Small intestine (tissue), 7 donors: Measurements from ENCODE around the gene KIAA0753. TPM values are rescaled to one million over a fixed set of nuclear protein-coding genes. Genes with fewer than 3 reads are reported as not detected.

Source experiments
- DNase-seq, 2 donors: peaks; one replicate each; pipeline versions ENCODE4 v3.0.0 to v3.0.0-alpha.2; 2013
- FAIRE-seq: peaks from 2 replicates; lab custom pipeline; 2012; peaks lifted over from hg19 to GRCh38; lab: Jason Lieb, UNC
- H3K27ac ChIP-seq, 3 donors: one replicate each; pipeline ENCODE4 v1.5.1; 2013; ENCODE audit warnings: low read length in 2 of 3, mild to moderate bottlenecking in 2 of 3, control low read depth in 1 of 3, inconsistent platforms in 1 of 3, low read depth in 1 of 3, moderate library complexity in 1 of 3
- H3K27me3 ChIP-seq, 3 donors: one replicate each; pipeline ENCODE4 v1.6.1; 2013; ENCODE audit warnings: low read length in 3 of 3, inconsistent platforms in 1 of 3; ENCODE audit not compliant: control insufficient read depth in 3 of 3, insufficient read depth in 3 of 3
- H3K36me3 ChIP-seq, 3 donors: one replicate each; pipeline ENCODE4 v1.6.1; 2013; ENCODE audit warnings: low read length in 3 of 3, inconsistent platforms in 1 of 3, low read depth in 1 of 3, mild to moderate bottlenecking in 1 of 3, moderate library complexity in 1 of 3; ENCODE audit not compliant: control insufficient read depth in 3 of 3, insufficient read depth in 2 of 3
- H3K4me1 ChIP-seq, 3 donors: one replicate each; pipeline ENCODE4 v1.6.1; 2013; ENCODE audit warnings: low read length in 2 of 3, inconsistent platforms in 1 of 3, low read depth in 1 of 3, mild to moderate bottlenecking in 1 of 3, moderate library complexity in 1 of 3; ENCODE audit not compliant: control insufficient read depth in 3 of 3, insufficient read depth in 2 of 3
- H3K4me3 ChIP-seq, 3 donors: one replicate each; pipeline ENCODE4 v1.5.1; 2013; ENCODE audit warnings: low read length in 3 of 3, control low read depth in 1 of 3, inconsistent platforms in 1 of 3, low read depth in 1 of 3, mild to moderate bottlenecking in 1 of 3, moderate library complexity in 1 of 3
- H3K9me3 ChIP-seq, 2 donors: one replicate each; pipeline ENCODE4 v1.6.1; 2013; ENCODE audit warnings: low read depth in 1 of 2, low read length in 1 of 2; ENCODE audit not compliant: control insufficient read depth in 2 of 2, insufficient read depth in 1 of 2
- WGBS, 3 donors: extraction: QIAGEN DNeasy Blood & Tissue Kit; methylation state at CpG; one replicate each; pipeline ENCODE4 v1.1.7; 2013; 5-methylcytosine and 5-hydroxymethylcytosine counted together
- polyA plus RNA-seq, 4 donors: library from polyadenylated mRNA; stranded (reverse) in 3 of 4; unstranded in 1 of 4; fragments of 200-250 nt in 3 of 4; fragments of 120-200 nt in 1 of 4; gene quantifications; one replicate each; pipeline versions ENCODE4 v1.2.1 to v1.2.3, GENCODE V29; 2013
- donor health status: healthy with polysubstance abuse.
- donor health status: control.
- donor health status: control.
- donor health status: Bipolar disorder and iron deficiency.
- donor health status: healthy.

Gene KIAA0753
- polyA plus RNA-seq, 4 donors, result 3.2 to 14.1 (median 5.8) TPM

DNA sequence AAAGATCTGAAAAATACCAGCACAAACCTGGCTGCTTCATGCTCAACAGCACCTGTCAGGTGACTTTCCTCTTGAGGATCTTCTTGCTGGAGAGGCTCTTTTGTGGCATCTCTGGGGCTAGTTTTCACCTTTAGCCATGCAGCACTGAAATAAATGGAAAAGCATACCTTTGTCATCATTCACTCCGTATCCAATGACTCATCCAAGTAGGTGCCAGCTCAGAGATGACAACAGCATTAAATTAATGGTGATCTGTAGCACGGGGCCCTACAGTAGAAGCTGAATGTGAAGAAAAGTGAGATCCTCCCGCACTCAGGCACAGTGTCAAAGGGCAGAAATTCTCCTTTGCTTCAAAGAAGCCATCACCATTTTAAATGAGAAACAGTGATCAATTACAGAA is 32.2 kb downstream of the KIAA0753 start:
- DNase-seq (no peak), FAIRE-seq (no peak)
- no peaks in the 10 kb centered on the region for H3K4me1 ChIP-seq
- H3K27me3 ChIP-seq, result no peaks in the 10 kb centered on the region
- no peak overlapping the region for H3K4me3 ChIP-seq
- no peaks in the 10 kb centered on the region for H3K9me3 ChIP-seq
- WGBS, 3 donors, result 87 to 95% (median 94%) methylated on average over 3 of the region's 3 CpGs
- no peak overlapping the region for H3K27ac ChIP-seq
- peaks cover 18 to 22% (median 20%) of the 10 kb centered on the region in 3 donors for H3K36me3 ChIP-seq

DNA sequence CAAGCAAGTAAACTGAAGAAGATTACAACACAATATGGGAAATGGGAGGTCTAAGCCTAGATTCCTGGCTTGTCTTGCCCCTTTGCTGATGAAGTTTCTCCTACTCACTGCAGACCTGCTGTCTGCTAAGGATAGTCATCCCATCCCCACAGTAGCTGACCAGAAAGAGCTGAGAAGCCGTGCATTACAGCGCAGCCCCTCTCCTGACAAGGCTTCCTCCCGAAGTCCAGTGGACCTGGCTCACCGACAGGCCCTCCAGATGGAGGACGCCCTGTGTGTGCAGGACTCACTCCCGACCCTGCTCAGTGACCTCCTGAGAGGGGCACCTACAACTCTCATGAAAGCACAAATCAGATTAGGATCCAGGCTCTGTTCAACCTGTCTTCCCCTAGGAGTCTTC is 35.4 kb downstream of the KIAA0753 start:
- peaks cover 14 to 23% (median 21%) of the 10 kb centered on the region in 3 donors for H3K36me3 ChIP-seq
- H3K27me3 ChIP-seq, result no peaks in the 10 kb centered on the region
- no peaks in the 10 kb centered on the region for H3K4me1 ChIP-seq
- DNase-seq (no peak), FAIRE-seq (no peak)
- H3K4me3 ChIP-seq, result no peak overlapping the region
- no peak overlapping the region for H3K27ac ChIP-seq
- 91 to 97% (median 93%) methylated on average over 6 of the region's 6 CpGs for WGBS, 3 donors
- no peaks in the 10 kb centered on the region for H3K9me3 ChIP-seq

DNA sequence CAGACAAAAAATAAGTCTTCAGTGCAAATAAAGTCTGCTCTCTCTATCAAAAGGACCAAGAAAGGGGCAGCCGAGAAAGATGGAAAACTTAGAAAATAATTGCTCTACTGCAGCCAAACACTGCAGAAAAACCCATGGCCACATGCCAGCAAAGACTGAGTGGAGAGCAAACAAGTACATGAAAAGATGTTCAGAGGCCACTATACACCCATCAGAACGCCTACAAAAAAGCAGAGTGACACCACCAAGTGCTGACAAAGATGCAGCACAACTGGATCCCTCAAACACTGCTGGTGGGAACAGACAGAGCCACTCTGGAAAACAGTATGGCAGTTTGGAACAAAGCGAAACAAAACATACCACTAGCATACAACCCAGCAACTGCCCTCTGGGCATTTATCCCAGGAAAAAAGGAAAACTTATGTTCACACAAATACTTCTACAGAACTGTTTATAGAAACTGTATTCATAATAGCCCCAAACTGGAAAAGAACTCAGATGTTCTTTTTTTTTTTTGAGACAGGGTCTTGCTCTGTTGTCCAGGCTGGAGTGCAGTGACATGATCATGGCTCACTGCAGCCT is 36.7 kb downstream of the KIAA0753 start:
- FAIRE-seq, result no peak
- no peak overlapping the region for H3K27ac ChIP-seq
- H3K4me3 ChIP-seq, result no peak overlapping the region
- peaks cover 10 to 18% (median 16%) of the 10 kb centered on the region in 3 donors for H3K36me3 ChIP-seq
- no peaks in the 10 kb centered on the region for H3K9me3 ChIP-seq
- 67 to 87% (median 75%) methylated on average over 3 of the region's 3 CpGs for WGBS, 3 donors
- no peaks in the 10 kb centered on the region for H3K4me1 ChIP-seq
- H3K27me3 ChIP-seq, result no peaks in the 10 kb centered on the region
- DNase-seq, result no peak

DNA sequence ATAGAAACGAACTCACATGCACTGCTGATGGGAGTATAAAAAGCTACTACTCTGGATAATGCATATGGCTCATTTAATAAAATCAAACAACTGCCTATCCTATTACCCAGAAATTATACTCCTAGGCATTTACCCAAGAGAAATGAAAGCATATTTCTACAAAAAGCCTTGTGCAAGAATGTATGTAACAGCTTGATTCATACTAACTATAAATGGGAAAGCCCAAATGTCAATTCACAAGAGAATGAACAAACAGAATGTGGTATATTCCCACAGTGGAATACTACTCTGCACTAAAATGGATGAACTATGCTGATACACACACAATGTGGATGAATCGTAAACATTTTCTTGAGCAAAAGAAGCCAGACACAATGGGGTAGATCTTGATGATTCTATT is 38.4 kb downstream of the KIAA0753 start:
- FAIRE-seq, result no peak
- WGBS, 3 donors, result 87 to 93% (median 89%) methylated on average over 2 of the region's 2 CpGs

DNA sequence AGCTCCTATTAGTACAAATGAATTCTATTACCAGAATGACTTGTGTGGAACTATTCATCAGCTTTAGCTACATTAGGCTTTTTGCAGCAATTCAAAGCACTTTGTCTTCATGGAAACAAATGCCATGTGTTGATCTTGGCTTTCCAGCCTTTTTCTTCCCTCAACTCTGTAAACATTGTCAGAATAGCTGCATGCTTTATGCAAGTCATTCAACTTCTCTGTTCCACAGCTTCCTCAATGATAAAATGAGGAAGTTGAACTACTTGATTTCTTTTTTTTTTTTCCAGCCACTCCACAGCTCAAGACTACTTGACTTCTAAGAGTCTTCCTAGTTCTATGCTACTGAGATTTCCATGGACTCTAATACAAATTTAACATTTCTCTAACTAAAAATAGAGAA is 41.1 kb downstream of the KIAA0753 start:
- DNase-seq, result peak in 1 of 2 donors; percentile 4
- Histone ChIP-seq H3K27me3 (no peaks in the 10 kb centered on the region), H3K4me1 (no peaks in the 10 kb centered on the region), H3K9me3 (no peaks in the 10 kb centered on the region), H3K27ac (no peak overlapping the region), H3K36me3 (peaks cover 8 to 21% (median 15%) of the 10 kb centered on the region in 3 donors), H3K4me3 (no peak overlapping the region)
- no peak for FAIRE-seq

More for the DNA sequence above, 38.4 kb downstream of the KIAA0753 start:
- H3K27ac ChIP-seq, result no peak overlapping the region
- H3K27me3 ChIP-seq, result no peaks in the 10 kb centered on the region
- H3K4me3 ChIP-seq, result no peak overlapping the region
- no peaks in the 10 kb centered on the region for H3K9me3 ChIP-seq
- no peak for DNase-seq
- H3K4me1 ChIP-seq, result no peaks in the 10 kb centered on the region
- H3K36me3 ChIP-seq, result peaks cover 6 to 18% (median 16%) of the 10 kb centered on the region in 3 donors

DNA sequence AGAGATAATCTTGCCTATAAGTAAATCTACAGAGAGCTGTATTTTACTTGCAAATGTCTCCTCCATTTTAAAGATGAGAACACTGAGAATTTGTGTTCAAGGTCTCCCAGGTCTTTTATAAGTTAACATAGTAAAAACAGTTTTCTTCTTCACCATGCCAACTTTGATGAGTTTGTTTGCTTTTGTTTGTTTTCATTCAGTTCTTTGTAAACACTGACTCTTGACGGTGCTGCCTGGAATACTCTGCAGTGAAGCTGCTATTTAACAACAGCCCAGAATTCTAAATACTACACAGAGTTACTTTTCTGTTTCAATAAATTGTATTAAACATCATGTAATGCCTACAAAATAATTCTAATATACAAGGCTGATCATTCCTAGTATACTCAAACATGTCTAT is 42.8 kb downstream of the KIAA0753 start:
- peaks cover 8 to 29% (median 15%) of the 10 kb centered on the region in 3 donors for H3K36me3 ChIP-seq
- H3K27ac ChIP-seq, result no peak overlapping the region
- H3K4me3 ChIP-seq, result no peak overlapping the region
- WGBS, 3 donors, result 73 to 97% (median 89%) methylated on average over 1 of the region's 1 CpG
- DNase-seq, result no peak
- H3K9me3 ChIP-seq, result no peaks in the 10 kb centered on the region
- no peaks in the 10 kb centered on the region for H3K4me1 ChIP-seq
- FAIRE-seq, result no peak
- no peaks in the 10 kb centered on the region for H3K27me3 ChIP-seq

DNA sequence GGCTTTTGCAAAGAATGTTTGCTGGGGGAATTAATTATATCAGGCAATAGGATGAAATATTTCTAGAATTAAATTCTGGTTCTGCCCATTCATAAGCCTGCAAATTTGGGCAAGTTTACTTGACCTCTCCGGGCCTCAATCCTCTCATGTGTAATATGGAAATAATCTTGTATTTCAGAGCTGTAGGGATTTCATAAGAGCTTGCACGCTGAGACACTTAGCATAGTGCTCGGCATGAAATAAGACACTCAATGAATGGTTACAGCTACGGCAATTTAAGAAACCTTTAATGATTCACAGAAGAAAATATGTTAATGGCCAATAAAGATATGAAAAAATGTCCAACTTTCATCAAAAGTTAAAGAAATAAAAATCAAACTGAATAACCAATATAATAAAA is 43.6 kb downstream of the KIAA0753 start:
- FAIRE-seq, result no peak
- WGBS, 3 donors, result 94 to 96% (median 95%) methylated on average over 4 of the region's 4 CpGs
- H3K4me3 ChIP-seq, result no peak overlapping the region
- H3K9me3 ChIP-seq, result no peaks in the 10 kb centered on the region
- H3K4me1 ChIP-seq, result peaks cover 0 to 4% (median 0%) of the 10 kb centered on the region in 3 donors
- peaks cover 8 to 29% (median 14%) of the 10 kb centered on the region in 3 donors for H3K36me3 ChIP-seq
- no peak overlapping the region for H3K27ac ChIP-seq
- no peaks in the 10 kb centered on the region for H3K27me3 ChIP-seq
- DNase-seq, result no peak

DNA sequence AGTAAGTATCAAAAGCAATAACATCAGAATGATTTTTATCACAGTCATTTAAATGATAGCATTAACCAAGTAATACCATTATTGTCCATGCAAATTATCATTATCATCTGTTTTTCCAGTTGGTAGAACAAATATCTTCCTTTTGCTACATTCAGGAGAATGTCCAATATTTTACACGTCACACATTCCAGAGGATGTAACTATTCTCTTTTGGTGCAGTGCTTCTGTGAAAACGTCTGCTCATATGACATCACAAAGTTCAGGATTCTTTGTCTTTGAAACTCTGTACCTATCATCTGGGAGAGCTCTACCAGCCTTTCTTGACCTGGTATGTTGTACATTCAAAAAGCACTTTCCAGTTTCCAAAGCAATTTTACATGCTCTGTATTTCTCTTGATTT is 44.0 kb downstream of the KIAA0753 start:
- no peak for FAIRE-seq
- Histone ChIP-seq H3K9me3 (no peaks in the 10 kb centered on the region), H3K4me3 (no peak overlapping the region), H3K4me1 (peaks cover 0 to 4% (median 0%) of the 10 kb centered on the region in 3 donors), H3K27me3 (no peaks in the 10 kb centered on the region), H3K36me3 (peaks cover 8 to 31% (median 14%) of the 10 kb centered on the region in 3 donors), H3K27ac (no peak overlapping the region)
- WGBS, 3 donors, result 86 to 94% (median 90%) methylated on average over 2 of the region's 2 CpGs
- DNase-seq, result no peak

DNA sequence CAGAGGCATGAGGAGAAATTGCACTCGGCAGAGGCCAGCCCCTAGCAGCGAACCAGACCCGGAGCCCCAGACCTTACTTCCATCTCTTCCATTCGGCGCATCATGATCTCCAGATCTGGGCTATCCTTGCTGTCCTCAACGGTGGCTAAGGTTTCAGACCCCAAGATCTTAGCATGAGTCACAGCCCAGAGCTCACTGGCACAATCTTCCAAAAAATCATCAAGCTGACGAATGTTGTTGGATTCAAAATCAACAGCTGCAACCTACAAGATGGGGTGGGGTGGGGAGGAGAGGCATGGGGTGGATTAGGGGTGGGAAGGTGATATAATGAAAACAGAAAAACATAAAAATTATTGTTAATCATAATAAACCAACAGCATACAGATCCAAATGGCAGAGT is 44.4 kb downstream of the KIAA0753 start:
- peaks cover 0 to 4% (median 0%) of the 10 kb centered on the region in 3 donors for H3K4me1 ChIP-seq
- H3K27ac ChIP-seq, result no peak overlapping the region
- DNase-seq (no peak), FAIRE-seq (no peak)
- H3K27me3 ChIP-seq, result no peaks in the 10 kb centered on the region
- no peaks in the 10 kb centered on the region for H3K9me3 ChIP-seq
- H3K4me3 ChIP-seq, result no peak overlapping the region
- WGBS, 3 donors, result 92 to 96% (median 96%) methylated on average over 7 of the region's 7 CpGs
- H3K36me3 ChIP-seq, result peaks cover 8 to 29% (median 14%) of the 10 kb centered on the region in 3 donors
